GM18505 (cell line): ENCODE results near the gene ZNF407.
A peak's percentile ranks its signal among the peaks of the same experiment; 100 is the strongest.

Experiments
- ATAC-seq: cut with Tn5 transposase; IDR thresholded peaks from one replicate; pipeline ENCODE4 v1.9.1; 2021; ENCODE audit not compliant: unreplicated experiment
- POLR2A ChIP-seq: IDR thresholded peaks from 4 replicates; pipeline ENCODE4 v1.6.1; 2011; ENCODE audit warnings: borderline replicate concordance; ENCODE audit not compliant: insufficient read depth, insufficient read length; ENCODE audit errors: extremely low read depth

The ZNF407 gene

DNA sequence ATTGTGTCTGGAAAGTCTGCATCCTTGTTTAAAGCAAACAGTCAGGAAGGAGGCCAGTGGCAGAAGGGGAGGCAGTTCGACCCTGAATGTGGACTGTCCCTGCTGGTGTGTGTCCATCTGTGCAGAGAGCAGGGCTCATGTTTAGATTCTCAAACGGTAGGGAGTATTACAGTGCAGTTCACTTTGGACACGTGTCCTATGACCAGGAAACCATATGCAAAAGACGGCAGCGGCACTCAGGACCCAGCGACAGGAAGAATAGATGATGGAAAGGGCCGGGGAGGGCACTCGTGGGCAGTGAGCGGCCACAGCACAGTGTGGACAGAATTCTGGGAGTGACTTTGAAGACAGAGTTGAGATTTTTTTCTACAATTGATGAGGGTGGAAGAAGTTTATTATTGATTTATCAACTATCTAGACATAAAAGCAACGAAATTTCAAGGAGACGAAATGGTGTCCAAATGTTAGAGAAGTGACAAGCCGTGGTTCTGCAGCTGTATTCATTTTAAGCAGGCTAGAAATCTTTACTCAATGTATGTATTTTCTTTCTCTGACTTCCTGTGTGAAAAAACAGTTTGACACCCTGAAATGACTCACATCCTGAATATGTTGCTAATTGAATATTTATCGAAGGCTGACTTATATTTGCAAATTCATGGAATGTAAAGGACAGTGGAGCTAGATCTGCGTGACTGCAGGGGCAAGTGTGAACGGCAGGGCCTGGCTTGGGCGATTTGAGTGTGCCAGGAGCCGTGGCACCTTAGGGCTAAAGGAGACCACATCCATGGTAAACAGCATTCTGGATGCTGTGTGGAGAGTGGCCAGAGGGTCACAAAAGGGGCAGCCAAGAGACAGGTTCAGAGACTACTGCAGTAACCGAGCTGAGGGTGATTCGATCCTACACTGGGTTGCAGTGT is 397.1 kb downstream of the ZNF407 start:
- ATAC-seq = peak; percentile 79
- TF ChIP-seq POLR2A = peak; percentile 55

GRCh38 chr18:74995419-74995736 is 397.7 kb downstream of the ZNF407 start:
- ATAC-seq = no peak
- TF ChIP-seq POLR2A = no peak

DNA sequence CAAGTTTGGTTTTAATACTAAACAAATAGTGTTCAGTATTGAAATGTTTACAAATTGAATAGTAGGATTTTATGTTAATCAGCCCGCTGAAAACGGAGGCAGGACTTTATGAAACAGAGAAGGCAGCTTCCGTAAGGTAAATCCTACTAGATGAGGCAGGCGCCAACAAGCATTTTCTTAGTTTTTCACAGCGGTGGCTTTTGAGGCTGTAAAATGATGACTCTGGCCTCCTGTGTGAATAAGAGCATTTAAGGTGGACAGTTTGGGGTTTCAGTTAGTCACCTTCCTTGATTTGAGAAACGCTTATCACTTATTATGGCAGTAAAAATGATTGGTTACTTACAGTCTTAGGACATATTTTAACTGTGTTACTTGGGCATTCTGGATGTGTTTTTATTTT is 398.4 kb downstream of the ZNF407 start:
- no peak for ATAC-seq
- no peak for TF ChIP-seq POLR2A

- TF ChIP-seq POLR2A = no peak
- no peak for ATAC-seq
Measured at GRCh38 chr18:74996996-74997395, 399.3 kb downstream of the ZNF407 start.

- no peak for TF ChIP-seq POLR2A
- no peak for ATAC-seq
Measured at GRCh38 chr18:75000920-75001319, 403.2 kb downstream of the ZNF407 start.

- TF ChIP-seq POLR2A = no peak
- ATAC-seq = no peak
Measured at GRCh38 chr18:75003039-75003438, 405.4 kb downstream of the ZNF407 start.

- ATAC-seq = no peak
- no peak for TF ChIP-seq POLR2A
Measured at GRCh38 chr18:75003764-75004690, 406.4 kb downstream of the ZNF407 start.

DNA sequence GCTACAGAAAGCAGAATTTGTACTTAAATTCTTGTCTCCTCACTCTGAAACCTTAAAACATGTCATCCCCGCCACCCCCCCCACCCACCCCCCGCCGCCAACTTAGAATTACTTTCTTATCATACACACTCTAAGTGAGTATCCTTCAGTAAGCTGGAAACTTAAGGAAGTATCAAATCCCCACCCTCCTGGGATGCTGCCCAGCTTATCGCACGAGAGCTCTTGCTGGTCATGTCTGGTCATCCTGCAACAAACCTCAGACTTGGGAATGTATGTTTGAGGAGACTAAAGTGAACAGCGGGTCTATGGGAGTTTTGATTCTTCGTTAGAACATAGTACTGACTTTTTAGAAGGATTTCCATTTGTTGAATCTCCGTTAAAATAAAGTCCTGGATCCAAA is 408.0 kb downstream of the ZNF407 start:
- ATAC-seq = no peak
- no peak for TF ChIP-seq POLR2A

DNA sequence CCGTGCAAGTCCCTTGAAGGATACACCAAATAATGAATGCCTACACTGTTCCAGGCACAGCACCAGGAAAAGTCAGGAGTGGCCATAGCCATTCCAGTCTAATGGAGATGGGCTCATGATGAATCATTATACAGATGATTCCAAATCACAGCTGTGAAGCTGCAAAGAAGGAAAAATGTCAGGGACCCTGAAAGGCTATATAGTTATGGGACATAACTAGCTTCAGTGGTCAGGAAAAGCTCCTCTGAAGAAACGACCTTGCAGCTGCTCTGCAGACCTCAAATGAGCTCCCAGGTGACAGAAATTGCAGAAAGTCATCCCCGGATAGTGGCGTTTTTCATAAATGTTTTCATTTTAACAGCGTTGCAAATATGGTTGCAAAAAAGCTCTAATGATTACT is 410.5 kb downstream of the ZNF407 start:
- no peak for ATAC-seq
- TF ChIP-seq POLR2A = no peak

DNA sequence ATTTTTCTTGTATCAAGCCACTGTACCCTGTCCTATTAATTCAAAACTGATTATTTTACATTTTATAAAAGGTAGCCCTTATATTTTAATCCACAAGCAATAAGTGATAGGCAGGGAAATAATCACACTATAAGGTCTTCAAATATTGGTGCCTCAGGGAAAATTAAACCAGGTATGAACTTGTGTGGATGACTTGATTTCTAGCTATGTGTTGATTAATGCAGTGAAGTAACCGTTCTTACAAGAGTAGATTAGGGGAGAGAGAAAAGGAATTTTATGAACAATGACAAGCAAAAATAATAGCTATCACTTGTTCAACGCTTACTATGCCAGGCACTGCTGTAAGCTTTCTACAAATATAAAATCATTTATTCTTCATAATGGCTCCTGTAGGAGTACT is 411.6 kb downstream of the ZNF407 start:
- TF ChIP-seq POLR2A = no peak
- no peak for ATAC-seq

- ATAC-seq = no peak
- no peak for TF ChIP-seq POLR2A
Measured at GRCh38 chr18:75009878-75010277, 412.2 kb downstream of the ZNF407 start.

GRCh38 chr18:75010278-75010677 is 412.6 kb downstream of the ZNF407 start:
- ATAC-seq = no peak
- TF ChIP-seq POLR2A = no peak

GRCh38 chr18:75010689-75011088 is 413.0 kb downstream of the ZNF407 start:
- ATAC-seq = no peak
- TF ChIP-seq POLR2A = no peak
